Measurements from ENCODE around the gene BICD1. TPM values are rescaled to one million over a fixed set of nuclear protein-coding genes. Genes with fewer than 3 reads are reported as not detected.

BICD1 gene
- total and polyA plus RNA-seq, 2 donors (not counting 1 experiment from before 2014, with no cell fraction given), result 11.1 to 12.4 TPM

- Histone ChIP-seq H3K27ac (ENCODE audit: insufficient read depth, low read length) (no peak overlapping the region), H3K27me3 (ENCODE audit: control insufficient read depth, insufficient read depth, low read length) (peaks cover 6% of the 10 kb centered on the region), H3K79me2 (ENCODE audit: control insufficient read depth, insufficient read depth, low read length) (no peaks in the 10 kb centered on the region), H3K9me3 (ENCODE audit: control insufficient read depth, insufficient read depth, low read depth, low read length) (no peaks in the 10 kb centered on the region), H3K36me3 (ENCODE audit: control insufficient read depth, insufficient read depth, low read length) (no peaks in the 10 kb centered on the region), H3K4me1 (ENCODE audit: control insufficient read depth, extremely low read depth, insufficient read depth, low read length) (no peaks in the 10 kb centered on the region), H2AFZ (ENCODE audit: low read length) (no peak overlapping the region), H3K9ac (ENCODE audit: insufficient read depth, low read length) (no peak overlapping the region), H4K20me1 (ENCODE audit: control insufficient read depth, extremely low read depth, insufficient read depth, low read length) (no peaks in the 10 kb centered on the region), H3K4me2 (ENCODE audit: extremely low read depth, insufficient read depth, low read length) (no peak overlapping the region), H3K4me3 (replicated peaks in 1 of 4; ENCODE audit: control extremely low read depth in 1 of 4, insufficient read depth in 1 of 4, low read depth in 3 of 4, low read length in 4 of 4) (no peak overlapping the region)
- no peak for DNase-seq (ENCODE audit: low read depth in 2 of 2)
- no peak for TF ChIP-seq CTCF (conservative IDR thresholded peaks at IDR 0.05 in 1 of 2, IDR thresholded peaks at IDR 0.05 in 1 of 2; ENCODE audit: low read depth in 1 of 2, low read length in 2 of 2)
- TF ChIP-seq EZH2 (IDR thresholded peaks at IDR 0.05; ENCODE audit: low read length, missing control alignments), result no peak
Measured at GRCh38 chr12:32069731-32070130, 36.9 kb upstream of the BICD1 start.

- Histone ChIP-seq H3K4me3 (replicated peaks in 1 of 4; ENCODE audit: control extremely low read depth in 1 of 4, insufficient read depth in 1 of 4, low read depth in 3 of 4, low read length in 4 of 4) (no peak overlapping the region), H3K4me2 (ENCODE audit: extremely low read depth, insufficient read depth, low read length) (no peak overlapping the region), H3K4me1 (ENCODE audit: control insufficient read depth, extremely low read depth, insufficient read depth, low read length) (no peaks in the 10 kb centered on the region), H3K79me2 (ENCODE audit: control insufficient read depth, insufficient read depth, low read length) (no peaks in the 10 kb centered on the region), H3K36me3 (ENCODE audit: control insufficient read depth, insufficient read depth, low read length) (no peaks in the 10 kb centered on the region), H4K20me1 (ENCODE audit: control insufficient read depth, extremely low read depth, insufficient read depth, low read length) (no peaks in the 10 kb centered on the region), H3K27ac (ENCODE audit: insufficient read depth, low read length) (no peak overlapping the region), H3K9me3 (ENCODE audit: control insufficient read depth, insufficient read depth, low read depth, low read length) (no peaks in the 10 kb centered on the region), H3K27me3 (ENCODE audit: control insufficient read depth, insufficient read depth, low read length) (peaks cover 6% of the 10 kb centered on the region), H3K9ac (ENCODE audit: insufficient read depth, low read length) (no peak overlapping the region), H2AFZ (ENCODE audit: low read length) (no peak overlapping the region)
- DNase-seq (ENCODE audit: low read depth in 2 of 2), result no peak
- TF ChIP-seq CTCF (conservative IDR thresholded peaks at IDR 0.05 in 1 of 2, IDR thresholded peaks at IDR 0.05 in 1 of 2; ENCODE audit: low read depth in 1 of 2, low read length in 2 of 2) (no peak), EZH2 (IDR thresholded peaks at IDR 0.05; ENCODE audit: low read length, missing control alignments) (no peak)
Measured at GRCh38 chr12:32070370-32070769, 36.3 kb upstream of the BICD1 start.

GRCh38 chr12:32072102-32072501, 34.5 kb upstream of the BICD1 start:
- no peak overlapping the region for H3K9ac ChIP-seq (ENCODE audit: insufficient read depth, low read length)
- H3K27ac ChIP-seq (ENCODE audit: insufficient read depth, low read length), result no peak overlapping the region
- no peaks in the 10 kb centered on the region for H3K36me3 ChIP-seq (ENCODE audit: control insufficient read depth, insufficient read depth, low read length)
- H2AFZ ChIP-seq (ENCODE audit: low read length), result no peak overlapping the region
- H3K4me3 ChIP-seq (replicated peaks in 1 of 4; ENCODE audit: control extremely low read depth in 1 of 4, insufficient read depth in 1 of 4, low read depth in 3 of 4, low read length in 4 of 4), result no peak overlapping the region
- no peaks in the 10 kb centered on the region for H3K4me1 ChIP-seq (ENCODE audit: control insufficient read depth, extremely low read depth, insufficient read depth, low read length)
- TF ChIP-seq EZH2 (IDR thresholded peaks at IDR 0.05; ENCODE audit: low read length, missing control alignments) (no peak), CTCF (conservative IDR thresholded peaks at IDR 0.05 in 1 of 2, IDR thresholded peaks at IDR 0.05 in 1 of 2; ENCODE audit: low read depth in 1 of 2, low read length in 2 of 2) (no peak)
- no peak overlapping the region for H3K4me2 ChIP-seq (ENCODE audit: extremely low read depth, insufficient read depth, low read length)
- H4K20me1 ChIP-seq (ENCODE audit: control insufficient read depth, extremely low read depth, insufficient read depth, low read length), result no peaks in the 10 kb centered on the region
- no peaks in the 10 kb centered on the region for H3K79me2 ChIP-seq (ENCODE audit: control insufficient read depth, insufficient read depth, low read length)
- peaks cover 2% of the 10 kb centered on the region for H3K27me3 ChIP-seq (ENCODE audit: control insufficient read depth, insufficient read depth, low read length)
- no peak for DNase-seq (ENCODE audit: low read depth in 2 of 2)
- no peaks in the 10 kb centered on the region for H3K9me3 ChIP-seq (ENCODE audit: control insufficient read depth, insufficient read depth, low read depth, low read length)
